GM21381 (cell line): ENCODE results near the gene CHST13.

Experiments used
- ATAC-seq: cut with Tn5 transposase; IDR thresholded peaks from one replicate; pipeline ENCODE4 v1.9.1; 2021; ENCODE audit warnings: mild to moderate bottlenecking, moderate library complexity; ENCODE audit not compliant: unreplicated experiment

CHST13 gene

DNA sequence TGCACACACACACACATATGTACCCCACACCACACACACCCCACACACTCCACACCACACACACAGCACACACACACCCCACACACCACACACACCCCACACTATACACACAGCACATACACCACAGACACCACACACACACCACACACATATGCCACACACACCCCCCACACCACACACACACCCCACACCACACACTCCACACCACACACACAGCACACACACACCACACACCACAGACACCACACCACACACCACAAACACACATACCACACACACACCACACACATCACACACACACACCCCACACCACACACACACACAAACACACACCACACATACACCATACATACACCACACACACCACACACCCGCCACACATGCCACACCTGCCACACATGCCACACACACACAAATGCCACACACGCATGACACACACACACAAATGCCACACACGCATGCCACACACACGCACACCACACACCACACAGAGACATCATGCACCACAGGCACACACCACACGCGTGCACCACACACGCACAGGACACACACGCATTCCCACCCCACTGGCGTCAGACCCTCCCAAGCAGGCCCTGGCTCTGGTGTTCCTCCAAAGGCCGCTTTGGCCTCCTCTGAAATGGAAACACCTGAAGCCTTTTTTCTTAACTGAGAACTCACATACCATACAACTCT, 15.7 kb downstream of the CHST13 start:
- ATAC-seq, result no peak

DNA sequence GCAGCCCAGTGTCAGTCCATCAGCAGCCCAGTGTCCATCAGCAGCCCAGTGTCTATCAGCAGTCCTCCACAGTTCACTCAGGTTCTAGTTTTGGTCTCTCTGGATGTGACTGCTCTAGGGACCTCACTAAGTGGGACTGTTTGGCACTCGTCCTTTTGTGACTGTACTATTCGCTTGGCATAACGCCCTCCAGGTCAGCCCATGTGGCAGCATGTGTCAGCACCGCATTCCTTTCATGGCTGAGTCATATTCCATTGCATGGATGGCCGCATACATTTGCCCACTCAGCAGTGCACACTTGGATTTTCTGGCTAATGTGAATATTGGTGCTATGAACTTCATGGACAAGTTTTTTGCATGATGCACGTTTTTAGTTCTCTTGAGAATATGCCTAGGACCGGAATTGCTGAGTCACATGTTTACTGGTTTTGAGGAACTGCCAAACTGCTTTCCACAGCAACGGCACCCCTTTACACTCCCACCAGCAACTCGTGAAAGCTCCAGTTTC, 16.4 kb downstream of the CHST13 start:
- no peak for ATAC-seq

DNA sequence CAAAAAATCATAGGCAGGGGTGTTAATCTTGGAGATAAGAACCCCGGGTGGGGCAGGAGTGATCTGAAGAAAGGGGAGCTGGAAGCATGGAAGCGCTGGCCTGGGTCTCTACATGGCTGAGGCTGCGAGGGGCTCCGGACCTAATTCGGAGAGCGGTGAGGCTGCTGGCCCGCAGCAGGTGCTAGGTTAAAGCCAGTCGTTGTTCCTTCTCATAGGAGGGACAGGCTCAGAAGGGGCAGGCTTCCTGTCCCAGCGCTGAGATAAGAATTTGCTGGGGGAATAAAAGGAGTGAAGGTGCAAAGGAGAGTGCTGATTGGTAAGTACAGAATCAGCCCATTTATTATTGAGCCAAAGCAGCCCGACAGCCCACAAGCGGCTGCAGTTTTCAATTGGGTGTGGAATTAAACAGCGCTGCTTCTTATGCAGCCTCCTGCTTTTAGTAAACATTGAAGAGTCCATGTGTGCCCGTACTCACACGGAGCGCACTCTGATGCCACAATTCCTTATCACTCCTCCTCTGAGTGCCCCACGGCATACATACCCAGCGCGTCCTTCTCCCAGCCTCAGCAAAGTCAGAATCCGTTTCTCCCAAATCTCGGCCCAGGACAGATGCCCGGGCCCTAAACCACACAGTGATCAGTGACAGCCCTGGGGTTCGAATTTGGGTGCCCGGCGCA, 17.1 kb downstream of the CHST13 start:
- no peak for ATAC-seq

DNA sequence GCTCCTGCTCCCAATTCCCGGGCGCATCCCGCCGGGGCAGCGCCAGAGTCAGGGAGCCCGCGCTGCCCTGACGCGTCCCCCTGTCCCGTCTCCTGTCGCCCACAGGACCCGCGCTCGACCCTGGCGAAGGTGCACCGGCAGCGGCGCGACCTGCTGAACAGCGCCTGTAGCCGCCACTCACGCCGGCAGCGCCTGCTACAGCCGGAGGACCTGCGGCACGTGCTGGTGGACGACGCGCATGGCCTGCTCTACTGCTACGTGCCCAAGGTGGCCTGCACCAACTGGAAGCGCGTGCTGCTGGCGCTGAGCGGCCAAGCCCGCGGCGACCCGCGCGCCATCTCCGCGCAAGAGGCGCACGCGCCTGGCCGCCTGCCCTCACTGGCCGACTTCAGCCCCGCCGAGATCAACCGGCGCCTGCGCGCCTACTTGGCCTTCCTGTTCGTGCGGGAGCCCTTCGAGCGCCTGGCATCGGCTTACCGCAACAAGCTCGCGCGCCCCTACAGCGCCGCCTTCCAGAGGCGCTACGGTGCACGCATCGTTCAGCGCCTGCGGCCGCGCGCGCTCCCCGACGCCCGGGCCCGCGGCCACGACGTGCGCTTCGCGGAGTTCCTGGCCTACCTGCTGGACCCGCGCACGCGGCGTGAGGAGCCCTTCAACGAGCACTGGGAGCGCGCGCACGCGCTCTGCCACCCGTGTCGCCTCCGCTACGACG, 17.8 kb downstream of the CHST13 start:
- ATAC-seq, result no peak

DNA sequence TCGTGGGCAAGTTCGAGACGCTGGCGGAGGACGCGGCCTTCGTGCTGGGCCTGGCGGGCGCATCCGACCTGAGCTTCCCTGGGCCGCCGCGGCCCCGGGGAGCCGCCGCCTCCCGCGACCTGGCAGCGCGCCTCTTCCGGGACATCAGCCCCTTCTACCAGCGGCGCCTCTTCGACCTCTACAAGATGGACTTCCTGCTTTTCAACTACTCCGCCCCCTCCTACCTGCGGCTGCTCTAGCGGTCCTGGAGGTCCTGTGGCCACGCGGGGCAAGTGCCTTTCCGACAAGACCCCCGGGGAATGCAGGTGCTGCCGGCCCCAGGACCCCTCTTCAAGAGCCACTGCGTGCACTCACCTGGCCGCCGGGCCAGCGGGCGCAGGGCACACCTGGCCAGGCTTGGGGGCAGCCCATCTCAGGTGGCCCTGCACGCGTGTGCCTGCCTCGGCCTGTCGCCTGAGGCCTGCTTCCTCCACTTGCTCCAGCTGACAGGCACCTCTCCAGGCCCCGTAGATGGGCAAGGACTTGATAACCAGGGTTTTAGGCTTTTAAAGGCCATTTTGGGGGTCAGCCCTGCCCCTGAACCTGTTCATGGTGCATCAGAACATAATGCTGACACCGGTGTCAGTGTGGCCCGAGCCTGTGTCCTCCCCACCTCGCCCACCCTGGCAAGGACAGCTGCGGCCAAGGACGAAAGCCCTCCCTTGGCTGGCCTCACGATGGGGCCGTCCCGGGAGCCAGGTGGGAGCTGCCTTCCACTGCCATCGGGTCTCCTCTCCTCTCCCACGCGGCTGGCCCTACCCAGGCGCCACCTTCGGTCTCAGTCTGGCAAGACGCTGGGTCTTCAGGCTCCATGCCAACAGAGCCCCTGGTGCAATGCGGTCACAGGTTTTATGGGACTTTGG, 18.6 kb downstream of the CHST13 start:
- ATAC-seq, result no peak

DNA sequence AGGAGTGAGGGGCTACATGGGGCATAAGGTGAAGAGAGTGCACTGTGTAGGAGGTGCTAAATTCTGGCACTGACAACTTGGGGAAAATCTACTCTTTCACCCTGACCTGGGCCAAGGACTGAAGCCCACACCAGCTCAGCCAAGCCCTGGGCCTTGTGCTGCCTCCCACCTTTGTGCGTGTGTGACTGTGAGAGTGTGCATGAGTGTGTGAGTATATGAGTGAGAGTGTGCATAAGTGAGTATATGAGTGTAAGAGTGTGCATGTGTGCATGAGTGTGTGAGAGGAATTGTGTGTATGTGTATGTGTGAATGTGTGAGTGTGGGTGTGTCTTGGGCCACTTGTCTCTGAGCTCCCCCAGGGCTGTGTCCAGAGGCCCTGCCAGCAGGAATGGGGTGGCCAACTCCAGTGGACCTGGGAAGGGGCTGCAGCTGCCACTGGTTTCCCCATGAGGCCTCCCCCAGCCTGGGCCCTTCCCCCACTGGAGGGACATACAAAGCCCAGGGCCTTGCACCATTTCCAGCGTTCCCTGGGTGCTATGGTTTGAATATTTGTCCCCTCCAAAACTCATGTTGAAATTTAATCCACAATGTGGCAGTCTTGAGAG, 19.6 kb downstream of the CHST13 start:
- no peak for ATAC-seq

DNA sequence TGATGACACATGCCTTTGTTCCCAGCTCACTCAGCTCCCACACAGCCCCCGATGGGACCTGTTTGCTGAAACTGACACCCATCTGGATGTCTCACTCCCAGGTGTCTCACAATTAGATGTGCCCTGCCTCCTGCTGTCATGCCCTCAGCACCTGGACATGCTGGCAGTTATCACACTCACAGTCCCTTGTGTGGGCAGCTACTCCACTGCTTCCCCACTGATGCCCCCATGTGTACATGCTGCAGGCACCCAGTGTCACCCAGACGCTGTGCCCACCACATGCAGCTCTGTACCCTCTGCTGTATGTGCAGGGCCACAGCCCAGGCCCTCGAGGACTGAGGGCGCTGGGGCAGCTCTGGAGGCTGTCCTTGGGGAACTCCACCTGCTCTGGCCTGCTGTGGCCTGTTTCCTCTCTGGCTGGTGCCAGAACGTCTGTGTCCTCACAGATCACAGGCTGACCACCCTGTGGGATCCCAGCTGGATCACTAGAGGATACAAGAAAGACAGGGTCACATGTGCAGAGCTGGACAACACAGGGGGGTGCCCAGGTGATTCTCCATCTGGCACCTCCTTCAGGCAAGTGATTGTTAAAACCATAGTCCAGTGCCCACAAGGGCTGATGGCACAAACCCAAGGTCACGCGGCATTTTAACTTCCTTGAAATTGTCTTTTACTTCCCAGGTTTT, 20.8 kb downstream of the CHST13 start:
- no peak for ATAC-seq

DNA sequence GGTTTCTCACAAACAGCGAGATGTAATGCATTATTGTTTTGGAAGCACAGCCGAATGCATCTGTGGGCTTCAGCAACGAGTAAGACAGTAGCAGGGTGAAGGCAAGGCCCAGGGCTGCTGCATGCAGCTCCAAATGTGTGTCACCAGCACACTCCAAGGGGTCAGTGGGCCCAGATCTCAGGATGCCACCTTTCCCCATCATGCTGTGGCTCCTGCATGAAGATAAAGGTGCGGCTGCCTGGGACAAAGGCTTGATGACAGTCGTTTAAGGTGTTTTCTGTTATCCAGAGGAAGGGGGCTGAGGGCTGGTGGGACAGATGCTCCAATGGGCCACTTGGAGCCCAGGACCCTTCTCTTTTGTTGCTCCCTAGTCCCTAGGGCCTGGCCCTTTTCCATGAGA, 21.6 kb downstream of the CHST13 start:
- ATAC-seq, result no peak

DNA sequence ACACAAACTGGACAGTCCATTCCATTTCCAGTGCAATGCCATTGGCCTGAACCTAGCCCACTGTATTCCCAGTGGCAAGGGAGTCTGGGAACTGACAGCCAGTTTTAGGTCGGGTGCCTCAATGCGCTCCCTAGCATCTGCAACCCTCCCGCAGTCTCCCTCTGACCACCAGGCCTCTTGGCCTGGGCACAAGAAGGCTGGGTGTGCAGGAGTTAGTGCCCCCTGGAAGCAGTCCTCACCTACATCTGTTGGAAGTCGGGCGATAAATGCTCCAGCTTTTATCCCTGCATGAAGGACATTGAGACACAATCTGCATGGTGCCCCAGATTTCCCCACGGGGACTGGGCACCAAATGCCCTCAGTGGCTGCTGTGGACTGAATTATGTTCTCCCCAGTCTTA, 22.1 kb downstream of the CHST13 start:
- ATAC-seq, result no peak

DNA sequence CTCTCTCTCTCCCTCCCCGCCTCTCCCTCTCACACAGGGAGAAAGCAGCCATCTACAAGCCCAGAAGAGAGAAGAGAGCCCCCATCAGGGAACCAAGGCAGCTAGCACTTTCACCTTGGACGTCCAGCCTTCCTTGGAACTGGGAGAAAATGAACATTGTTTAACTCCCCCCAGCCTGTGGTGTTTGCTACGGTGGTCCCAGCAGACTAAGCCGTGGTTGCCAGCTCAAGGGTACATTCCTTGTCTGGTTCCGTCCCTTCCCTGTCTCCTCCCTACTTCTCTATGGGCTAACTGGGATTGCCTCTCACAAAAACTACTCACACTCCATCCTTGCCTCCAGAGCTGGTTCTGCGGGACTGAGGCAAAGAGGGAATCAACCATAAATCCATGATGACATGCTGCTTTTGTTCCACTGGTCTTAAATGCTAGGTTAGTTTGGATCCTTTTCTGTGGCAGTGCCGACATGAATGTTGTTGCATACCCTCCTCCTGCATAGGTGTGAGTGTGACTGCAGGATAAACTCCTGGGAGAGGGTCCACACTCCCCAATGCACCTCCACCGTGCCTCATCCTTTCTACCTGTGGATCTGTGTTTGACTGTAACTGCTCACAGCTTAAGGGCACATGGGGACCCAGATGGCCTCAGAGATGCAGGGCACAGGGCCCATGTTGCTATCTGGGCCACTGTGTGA, 22.7 kb downstream of the CHST13 start:
- no peak for ATAC-seq

DNA sequence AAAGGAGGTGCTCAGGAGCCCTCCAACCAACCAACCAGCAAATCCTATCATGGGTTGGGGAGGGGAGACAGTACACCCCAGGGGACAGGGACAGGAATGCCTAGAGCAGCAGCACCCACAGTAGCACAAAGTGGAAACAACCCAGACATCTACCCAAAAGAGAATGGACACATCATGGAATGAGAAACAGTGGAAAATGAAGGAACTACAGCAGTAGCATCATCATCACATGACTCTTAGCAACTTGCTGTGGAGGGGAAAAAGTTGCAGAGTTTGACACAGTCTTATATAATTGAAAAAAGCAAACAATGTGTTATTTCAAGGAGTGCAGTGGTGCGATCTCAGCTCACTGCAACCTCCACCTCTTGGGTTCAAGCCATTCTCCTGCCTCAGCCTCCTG, 23.8 kb downstream of the CHST13 start:
- no peak for ATAC-seq

DNA sequence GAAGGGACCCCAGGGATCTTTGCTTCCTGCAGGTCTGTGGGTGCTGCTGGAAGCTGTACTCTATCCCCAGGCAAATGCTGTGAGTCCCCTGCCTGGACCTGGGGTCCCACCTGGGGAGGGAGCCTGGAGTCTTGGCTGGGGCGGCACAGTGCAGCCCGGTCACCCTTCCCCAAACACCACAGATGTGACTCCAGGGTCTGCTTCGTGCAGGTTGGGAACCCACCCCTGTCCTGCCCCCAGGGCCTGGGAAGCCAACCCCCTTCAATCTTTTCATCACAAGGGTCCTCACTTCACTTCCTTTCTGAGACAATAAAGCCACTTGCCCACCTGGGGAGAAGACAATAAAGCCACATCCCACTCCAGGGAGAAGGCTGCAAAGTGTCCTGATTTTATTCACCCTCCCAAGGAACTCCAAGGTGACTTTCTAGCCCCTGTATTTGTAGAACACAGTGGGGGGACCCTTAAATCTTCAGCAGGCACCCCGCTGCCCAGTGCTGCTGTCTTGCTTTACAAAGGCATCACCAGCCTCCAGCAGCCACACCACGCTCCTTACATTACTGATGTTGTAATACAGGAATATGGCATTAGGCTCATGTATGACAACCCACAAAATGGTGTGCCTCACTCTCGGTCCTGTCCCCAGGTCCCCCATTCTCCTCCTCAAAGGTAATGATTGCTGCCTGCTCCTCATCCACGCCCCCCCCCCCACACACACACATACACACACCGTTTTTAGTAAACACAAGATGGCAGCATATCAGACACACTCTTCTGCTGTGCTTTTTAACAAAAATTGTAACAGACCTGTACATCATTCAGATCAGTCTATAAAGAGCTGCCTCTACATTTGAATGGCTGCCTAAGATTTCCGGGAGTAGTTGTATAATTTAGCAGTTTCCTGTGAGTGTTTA, 24.9 kb downstream of the CHST13 start:
- no peak for ATAC-seq

DNA sequence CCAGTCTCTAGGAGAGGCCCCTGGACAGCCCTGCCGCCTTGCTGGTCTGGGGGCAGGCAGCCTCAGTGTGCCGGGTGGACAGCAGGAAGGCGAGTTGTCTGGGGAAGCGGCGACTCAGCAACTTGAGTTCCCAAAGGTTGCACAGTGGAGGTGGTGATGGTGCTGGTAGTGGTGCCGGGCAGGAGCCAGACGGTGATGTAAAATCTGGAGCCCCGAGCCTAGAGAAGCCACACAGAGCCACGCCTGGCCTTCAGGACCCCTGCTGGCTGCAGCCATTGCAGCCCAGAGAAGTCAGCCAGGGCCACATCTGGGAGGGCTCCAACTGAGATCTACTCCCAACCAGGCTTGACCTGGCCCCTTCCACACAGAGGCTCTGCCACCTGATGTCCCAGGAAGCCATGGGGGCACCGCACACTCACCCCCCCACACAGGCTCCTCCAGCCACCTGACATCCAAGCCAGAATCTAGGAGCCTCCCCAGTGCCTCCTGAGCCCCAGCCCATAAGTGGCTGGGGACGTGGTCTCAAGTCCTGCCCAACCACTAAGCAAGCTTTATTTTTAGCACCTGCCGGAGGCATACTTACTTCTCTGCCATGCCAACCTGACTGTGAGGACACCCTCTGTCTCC, 26.0 kb downstream of the CHST13 start:
- no peak for ATAC-seq

DNA sequence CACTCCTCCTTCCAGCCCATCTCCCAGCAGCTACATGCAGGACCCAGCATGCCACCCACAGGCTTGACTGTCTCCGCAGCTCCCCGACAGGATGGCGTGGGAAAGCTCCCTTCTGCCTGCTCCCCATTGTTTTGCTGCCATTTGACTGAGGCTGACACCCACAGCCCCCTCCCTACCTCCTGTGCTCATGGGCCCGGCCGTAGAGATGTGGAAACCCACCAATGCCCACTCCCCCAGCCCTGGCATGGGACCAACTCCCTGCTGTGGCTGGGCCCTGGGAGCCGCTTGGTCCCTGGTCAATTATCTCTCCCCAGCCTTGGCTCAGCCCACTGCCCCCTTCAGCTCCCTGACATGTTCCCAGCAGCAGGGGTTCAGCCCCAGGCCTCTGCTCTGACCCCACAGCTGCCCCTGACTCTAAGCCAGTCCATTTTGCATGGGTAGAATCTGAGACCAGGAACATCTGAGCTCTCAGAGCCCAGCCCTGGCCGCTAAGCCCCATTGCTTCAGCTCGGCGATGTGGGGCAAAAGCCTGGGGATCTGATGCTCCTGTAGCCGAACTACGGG, 26.6 kb downstream of the CHST13 start:
- ATAC-seq, result no peak

DNA sequence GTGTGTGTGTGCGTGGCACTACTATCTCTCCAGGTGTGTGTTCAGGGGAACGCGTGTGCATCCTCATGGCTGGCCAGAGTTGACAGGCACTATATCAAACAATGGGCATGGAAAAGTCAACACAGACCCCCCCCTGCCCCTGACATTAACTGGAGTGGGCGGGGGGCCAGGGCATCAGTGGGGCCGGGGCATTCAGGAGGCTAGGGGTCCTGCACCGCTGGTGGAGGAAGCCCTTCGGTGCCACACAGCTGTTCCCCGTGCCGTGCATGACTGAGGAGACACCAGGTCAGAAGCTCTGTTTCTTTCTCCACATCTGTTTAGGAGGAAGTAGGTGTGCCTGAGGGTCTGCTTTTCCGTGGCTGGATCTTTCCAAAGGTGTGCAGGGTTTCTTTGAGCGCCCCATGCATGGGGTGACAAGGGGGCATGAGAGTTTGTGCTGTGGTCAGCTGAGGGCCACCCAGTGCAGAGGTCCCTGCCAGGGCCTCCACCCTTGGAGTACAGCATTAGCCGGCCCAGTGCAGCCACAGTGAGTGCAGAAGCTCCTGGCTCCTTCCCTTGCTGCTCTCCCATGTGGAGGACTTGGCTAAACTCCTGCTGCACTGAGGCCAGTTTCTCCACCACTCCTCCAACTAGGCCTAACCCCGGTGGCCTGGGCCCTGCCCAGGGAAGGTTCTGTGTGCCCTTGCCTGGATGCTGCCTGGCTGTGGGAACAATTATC, 27.3 kb downstream of the CHST13 start:
- no peak for ATAC-seq

DNA sequence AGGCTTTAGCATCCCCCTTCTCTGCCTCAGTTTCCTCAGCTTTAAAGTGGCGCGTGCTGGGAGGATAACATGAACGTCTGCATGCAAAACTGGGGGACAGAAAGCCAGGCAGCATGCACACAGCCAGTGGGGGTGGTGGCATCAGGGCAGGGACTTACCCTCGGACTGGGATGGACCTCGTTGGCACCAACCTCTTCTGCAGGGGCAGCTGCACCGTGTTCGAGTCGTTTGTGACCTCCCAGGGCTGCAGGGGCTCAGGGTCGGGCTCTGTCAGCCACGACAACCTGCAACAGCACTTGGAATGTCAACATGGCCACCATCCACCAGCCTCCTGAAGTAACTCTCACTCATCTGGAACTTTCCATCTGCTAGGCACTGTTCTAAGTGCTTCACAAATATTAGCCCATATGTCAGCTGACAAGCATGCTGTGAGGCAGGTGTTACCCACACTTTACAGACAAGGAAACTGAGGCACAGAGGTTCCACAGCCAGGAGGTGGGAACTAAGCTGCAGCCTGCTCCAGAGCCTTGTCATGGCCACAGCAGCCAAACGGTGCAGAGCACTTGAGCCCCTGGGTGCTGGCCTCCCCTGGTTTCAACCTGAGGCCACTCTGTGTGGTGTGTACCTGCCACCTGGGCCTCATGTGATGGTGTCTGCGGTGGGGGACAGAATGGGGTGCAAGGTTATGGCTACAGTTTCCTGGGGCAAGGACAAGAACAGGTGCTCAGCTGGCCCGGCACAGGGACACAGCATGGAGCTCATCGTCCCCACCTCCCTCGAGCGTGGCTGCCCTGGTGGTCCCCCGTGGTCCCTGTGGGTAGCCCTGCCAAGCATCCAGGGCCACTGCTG, 28.1 kb downstream of the CHST13 start:
- ATAC-seq, result no peak
